Skin epidermis (tissue), 12 donors: ENCODE data around the gene SLC29A2.
"Not testable (repeated sequence)": the region's sequence is repeated elsewhere in the genome, so short reads cannot be mapped to it uniquely, and the experiment has no call there.

Source experiments
- H3K27ac ChIP-seq, 21 experiments: fragments of 200-600 bp; sonication (generic) in 11 of 21; one replicate each; pipeline ENCODE4 v1.5.0; 2020; ENCODE audit warnings: mild to moderate bottlenecking in 3 of 21, inconsistent platforms in 2 of 21, moderate library complexity in 2 of 21
- H3K4me3 ChIP-seq, 7 experiments: fragments of 200-600 bp; sonication (generic) in 2 of 7; one replicate each; pipeline ENCODE4 v1.5.0; 2020; ENCODE audit warnings: inconsistent platforms in 2 of 7, mild to moderate bottlenecking in 2 of 7, moderate library complexity in 1 of 7

SLC29A2 gene

GRCh38 chr11:66386171-66387069, 14.9 kb upstream of the SLC29A2 start:
- no peak overlapping the region for H3K4me3 ChIP-seq
- peak overlapping the region in 1 of 21 experiments; percentile 10 for H3K27ac ChIP-seq

DNA sequence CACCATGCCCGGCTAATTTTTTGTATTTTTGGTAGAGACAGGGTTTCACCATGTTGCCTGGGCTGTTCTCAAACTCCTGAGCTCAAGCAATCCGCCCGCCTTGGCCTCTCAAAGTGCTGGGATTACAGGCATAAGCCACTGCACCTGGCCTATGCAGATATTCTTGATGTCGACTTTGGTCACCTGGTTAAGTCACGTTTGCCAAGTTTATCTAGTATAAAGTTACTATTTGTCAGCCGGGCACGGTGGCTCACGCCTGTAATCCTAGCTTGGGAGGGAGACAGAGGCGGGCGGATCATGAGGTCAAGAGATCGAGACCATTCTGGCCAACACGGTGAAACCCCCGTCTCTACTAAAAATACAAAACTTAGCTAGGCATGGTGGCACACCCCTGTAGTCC, 12.8 kb upstream of the SLC29A2 start:
- H3K4me3 ChIP-seq, H3K27ac ChIP-seq: not testable (repeated sequence)

- H3K4me3 ChIP-seq, H3K27ac ChIP-seq: not testable (repeated sequence)
Measured at GRCh38 chr11:66380264-66380663, 8.7 kb upstream of the SLC29A2 start.

DNA sequence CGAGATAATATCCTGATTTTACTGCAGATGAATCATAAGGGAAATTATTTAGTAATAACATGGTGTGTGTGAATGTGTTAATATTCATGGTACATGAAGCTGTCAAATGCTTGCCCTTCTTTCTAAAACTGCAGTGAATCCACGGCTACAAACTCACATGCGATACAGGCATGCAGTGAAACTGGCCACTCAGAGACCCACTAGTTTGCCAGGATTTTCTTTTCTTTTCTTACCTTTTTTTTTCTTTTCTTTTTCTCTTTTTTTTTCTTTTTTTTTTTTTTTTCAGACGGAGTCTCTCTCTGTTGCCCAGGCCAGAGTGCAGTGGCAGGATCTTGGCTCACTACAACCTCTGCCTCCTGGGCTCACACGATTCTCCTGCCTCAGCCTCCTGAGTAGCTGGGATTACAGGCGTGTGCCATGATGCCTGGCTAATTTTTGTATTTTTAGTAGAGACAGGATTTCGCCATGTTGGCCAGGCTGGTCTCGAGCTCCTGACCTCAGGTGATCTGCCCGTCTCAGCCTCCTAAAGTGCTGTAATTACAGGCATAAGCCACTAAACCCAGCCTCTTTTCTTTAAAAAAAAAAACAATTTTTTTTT, 2.2 kb upstream of the SLC29A2 start:
- H3K4me3 ChIP-seq, H3K27ac ChIP-seq: not testable (repeated sequence)

GRCh38 chr11:66373265-66373664, 1.7 kb upstream of the SLC29A2 start:
- Histone ChIP-seq H3K4me3 (no peak overlapping the region), H3K27ac (no peak overlapping the region)

DNA sequence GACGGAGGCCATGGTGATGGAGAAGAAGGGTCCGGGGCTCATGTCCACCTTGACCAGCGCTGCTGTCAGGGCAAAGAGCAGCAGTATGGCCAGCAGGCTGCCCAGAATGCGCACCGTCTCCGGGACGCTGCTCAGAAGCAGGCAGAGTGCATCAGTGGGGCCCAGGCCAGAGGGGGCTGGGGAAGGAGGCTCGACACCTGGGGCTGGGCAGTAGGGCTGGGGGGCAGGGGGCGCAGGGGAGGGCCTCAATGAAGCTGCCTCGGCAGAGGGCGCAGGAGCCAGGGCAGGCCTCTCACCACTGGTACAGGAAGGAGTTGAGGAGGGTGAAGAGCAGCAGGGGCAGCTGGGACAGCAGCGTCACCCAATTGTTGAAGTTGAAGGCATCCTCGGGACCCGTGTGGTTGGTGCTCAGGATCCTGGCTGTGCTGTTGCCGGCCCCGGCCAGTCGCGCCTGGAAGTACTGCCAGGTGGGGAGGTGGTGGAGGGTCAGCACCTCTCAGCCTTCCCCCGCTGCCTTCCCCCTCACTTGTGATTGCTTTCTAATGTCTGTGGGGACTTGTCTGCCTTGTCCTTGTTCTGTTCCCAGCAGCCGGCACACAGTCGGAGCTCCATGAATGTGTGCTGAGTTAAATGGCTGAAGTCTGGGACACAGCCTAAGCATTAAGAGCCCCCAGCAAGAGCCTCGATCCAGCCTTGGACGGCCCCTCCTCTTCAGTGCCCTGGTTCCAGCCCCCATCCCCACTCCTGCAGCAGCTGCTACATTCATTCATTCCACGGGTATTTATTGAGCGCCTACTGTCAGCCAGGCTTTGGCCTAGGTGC, 2.3 kb downstream of the SLC29A2 start:
- Histone ChIP-seq H3K27ac (no peak overlapping the region), H3K4me3 (no peak overlapping the region)

DNA sequence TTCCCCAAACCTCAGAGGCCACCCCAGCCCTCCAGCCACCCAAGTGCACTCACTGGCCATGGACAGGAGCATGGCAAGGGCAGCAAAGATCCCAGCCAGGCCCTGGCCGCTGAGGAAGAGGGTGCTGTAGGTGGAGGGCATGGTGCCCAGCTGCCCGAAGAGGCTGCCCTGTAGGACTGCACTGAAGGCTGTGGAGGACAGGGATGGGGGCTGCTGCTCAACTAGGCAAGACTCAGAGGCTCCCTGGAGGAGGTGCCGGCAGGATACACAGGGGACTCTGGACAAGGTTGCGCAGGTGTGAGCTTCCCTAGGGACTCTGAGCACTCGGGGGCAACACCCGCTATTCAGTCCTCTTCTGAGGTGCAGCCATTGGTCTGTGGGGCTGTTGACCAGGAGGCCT, 3.1 kb downstream of the SLC29A2 start:
- no peak overlapping the region for H3K4me3 ChIP-seq
- H3K27ac ChIP-seq = no peak overlapping the region

DNA sequence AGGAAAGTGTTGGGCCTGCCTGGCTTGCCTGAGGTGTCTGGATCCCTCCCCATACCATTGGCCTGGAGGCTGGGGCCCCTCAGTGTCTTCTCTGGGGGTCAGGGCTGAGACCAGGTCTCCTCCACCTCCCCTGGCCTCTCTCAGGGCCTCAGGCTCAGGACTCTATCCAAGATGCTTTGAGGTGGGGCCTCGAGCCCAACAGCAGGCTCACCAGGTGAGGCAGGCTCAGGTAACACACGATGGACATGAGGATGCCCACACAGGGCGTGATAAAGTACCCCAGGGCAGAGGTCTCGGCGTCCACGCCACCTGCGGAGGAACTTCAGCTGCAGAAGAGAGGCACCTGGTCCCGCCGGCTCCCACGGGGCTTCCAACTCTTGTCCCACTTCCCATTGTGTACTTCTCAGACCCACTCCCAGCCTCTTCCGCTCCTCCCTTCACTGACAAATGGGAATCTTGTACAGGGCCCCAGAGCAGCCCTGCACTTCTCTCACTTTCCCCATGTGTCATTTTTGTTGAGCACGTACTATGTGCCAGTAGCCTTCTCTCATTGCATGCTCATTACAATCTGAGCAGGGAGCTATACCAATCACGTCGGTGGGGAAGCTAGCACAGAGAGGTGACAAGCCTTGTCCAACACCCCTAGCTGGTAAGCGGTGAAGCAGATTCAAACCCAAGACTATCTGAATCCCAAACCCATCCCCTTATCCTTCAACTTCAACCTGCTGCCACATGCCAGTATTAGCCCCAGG, 3.8 kb downstream of the SLC29A2 start:
- Histone ChIP-seq H3K4me3 (no peak overlapping the region), H3K27ac (no peak overlapping the region)

GRCh38 chr11:66366844-66367477, 4.6 kb downstream of the SLC29A2 start:
- Histone ChIP-seq H3K27ac (no peak overlapping the region), H3K4me3 (no peak overlapping the region)

- Histone ChIP-seq H3K27ac (no peak overlapping the region), H3K4me3 (no peak overlapping the region)
Measured at GRCh38 chr11:66365711-66366619, 5.6 kb downstream of the SLC29A2 start.

DNA sequence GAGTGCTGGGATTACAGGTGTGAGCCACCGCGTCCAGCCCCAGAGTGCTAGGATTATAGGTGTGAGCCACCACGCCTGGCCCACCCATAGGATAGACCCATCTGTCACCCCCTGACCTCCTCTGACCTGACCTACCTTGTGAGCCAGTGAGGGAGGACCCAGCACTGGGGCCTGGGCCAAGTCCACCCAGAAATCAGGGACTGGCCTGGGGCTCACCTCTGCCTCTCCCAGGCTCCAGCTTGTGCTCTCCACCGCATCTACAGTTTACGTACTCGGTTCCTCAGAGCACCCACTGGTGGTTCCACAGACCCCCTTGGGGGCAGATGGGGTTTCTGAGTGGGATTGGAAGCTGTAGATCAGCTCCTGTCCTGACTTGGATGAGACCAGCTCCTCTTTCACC, 6.4 kb downstream of the SLC29A2 start:
- Histone ChIP-seq H3K4me3 (no peak overlapping the region), H3K27ac (no peak overlapping the region)

GRCh38 chr11:66363805-66364535, 7.6 kb downstream of the SLC29A2 start:
- Histone ChIP-seq H3K27ac (no peak overlapping the region), H3K4me3 (no peak overlapping the region)

GRCh38 chr11:66363187-66363601, 8.4 kb downstream of the SLC29A2 start:
- no peak overlapping the region for H3K4me3 ChIP-seq
- no peak overlapping the region for H3K27ac ChIP-seq

GRCh38 chr11:66362481-66363147, 8.9 kb downstream of the SLC29A2 start:
- H3K4me3 ChIP-seq = no peak overlapping the region
- H3K27ac ChIP-seq = no peak overlapping the region

- Histone ChIP-seq H3K4me3 (no peak overlapping the region), H3K27ac (no peak overlapping the region)
Measured at GRCh38 chr11:66361502-66361941, 10.0 kb downstream of the SLC29A2 start.

GRCh38 chr11:66360406-66361073, 11.0 kb downstream of the SLC29A2 start:
- Histone ChIP-seq H3K27ac (no peak overlapping the region), H3K4me3 (no peak overlapping the region)
